Activated CD4-positive, alpha-beta T cell treated with anti-CD3 and anti-CD28 coated beads, Interleukin-2, amount 50 U/mL, for 1 hour (primary cell): ENCODE data around the gene TBC1D9.

Experiments
- DNase-seq: peaks from one replicate; pipeline ENCODE4 v3.0.0-alpha.2; 2020

The TBC1D9 gene

DNA sequence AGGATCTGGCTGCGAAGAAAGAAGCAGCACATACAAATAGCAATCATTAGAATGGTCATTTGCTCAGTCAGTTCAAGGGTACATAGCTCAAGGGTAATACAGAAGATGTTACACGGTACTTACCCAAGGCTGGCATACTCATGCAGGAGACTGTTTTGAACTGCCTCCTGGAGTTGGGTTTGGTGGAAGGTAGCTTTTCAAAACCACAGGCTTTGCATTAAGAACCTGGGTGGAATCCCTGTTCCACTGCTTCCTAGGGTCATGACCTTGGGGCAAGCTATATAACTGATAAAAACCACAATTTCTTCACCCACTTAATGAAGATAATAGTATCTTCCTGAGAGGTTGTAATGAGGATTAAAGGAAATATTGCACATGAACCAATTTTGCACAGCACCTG lies 36.5 kb downstream of the TBC1D9 start:
- no peak for DNase-seq

GRCh38 chr4:140719022-140719421 lies 37.2 kb downstream of the TBC1D9 start:
- DNase-seq = no peak

- no peak for DNase-seq
Measured at GRCh38 chr4:140718241-140718952, 37.8 kb downstream of the TBC1D9 start.

DNA sequence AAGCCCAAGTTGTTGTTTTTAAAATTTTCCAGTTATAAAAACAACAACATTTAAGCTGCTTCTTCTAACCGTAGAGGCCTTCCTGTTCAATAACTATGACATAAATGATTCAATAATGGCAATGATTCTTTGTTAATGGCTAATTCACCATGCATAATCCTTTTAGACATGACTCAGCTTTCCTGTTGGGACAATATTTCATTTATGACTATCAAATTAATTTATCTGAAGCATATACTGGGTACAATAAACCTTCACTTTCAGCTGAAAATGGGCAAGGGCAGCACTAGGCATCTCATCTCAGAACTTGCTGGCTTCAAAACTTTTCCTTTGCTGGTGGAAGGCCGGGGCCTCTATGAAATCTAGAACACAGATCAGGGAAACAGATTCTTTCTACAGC lies 38.9 kb downstream of the TBC1D9 start:
- DNase-seq = no peak

GRCh38 chr4:140715119-140715518 lies 41.1 kb downstream of the TBC1D9 start:
- DNase-seq = no peak

DNA sequence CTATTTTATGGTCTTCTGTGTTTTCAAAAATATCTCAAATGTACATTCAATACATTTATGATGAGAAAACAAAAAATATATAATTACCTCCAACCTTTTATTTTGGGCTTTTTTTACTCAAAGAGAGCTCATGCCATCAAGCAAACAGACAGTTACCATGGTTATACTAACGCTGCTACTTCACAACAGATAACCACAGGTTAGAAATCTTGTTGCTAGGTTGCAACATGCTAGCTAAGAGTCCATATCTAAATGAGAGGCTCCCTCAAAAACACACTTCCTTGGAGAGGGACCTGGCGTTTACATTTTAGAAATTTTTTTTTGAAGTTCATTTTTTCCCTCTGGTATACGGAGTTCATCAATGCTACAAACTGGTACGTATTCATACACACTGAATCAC lies 44.3 kb downstream of the TBC1D9 start:
- DNase-seq = no peak

DNA sequence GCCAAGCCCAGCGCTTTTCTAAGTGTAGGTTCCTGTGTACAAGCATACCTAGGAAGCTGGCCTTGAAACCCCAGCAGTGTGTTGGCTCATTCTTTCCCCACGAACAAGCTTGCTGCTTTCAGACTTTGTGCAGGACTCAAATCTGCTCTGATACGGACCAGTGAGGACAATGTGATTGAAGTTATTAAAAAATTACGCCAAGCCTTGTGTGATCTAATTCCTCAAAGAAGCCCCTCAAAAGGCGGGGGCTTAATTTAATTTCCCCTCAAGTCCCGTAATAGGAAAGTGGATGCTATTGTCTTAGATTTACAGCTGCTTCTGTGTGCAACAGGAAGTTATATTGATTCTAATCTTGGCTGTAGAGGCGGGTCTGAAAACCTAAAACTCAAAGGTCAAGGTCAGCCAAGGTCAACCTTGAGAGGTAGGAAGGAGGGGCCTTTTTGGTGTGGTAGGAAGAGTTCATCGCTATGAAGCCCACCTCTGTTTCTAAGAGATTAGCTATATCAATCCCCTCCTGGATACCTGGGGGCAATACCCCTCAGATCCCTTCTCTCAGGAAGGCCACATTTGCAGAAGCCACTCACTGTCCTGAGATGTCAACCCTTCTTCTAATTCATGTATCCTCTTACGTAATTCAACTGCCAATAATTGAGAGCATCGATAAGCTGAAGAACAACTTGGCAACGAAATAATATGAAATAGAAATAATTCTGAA lies 45.1 kb downstream of the TBC1D9 start:
- no peak for DNase-seq

- no peak for DNase-seq
Measured at GRCh38 chr4:140707325-140707724, 48.9 kb downstream of the TBC1D9 start.

- no peak for DNase-seq
Measured at GRCh38 chr4:140706665-140707064, 49.5 kb downstream of the TBC1D9 start.

- no peak for DNase-seq
Measured at GRCh38 chr4:140706276-140706625, 49.9 kb downstream of the TBC1D9 start.

DNA sequence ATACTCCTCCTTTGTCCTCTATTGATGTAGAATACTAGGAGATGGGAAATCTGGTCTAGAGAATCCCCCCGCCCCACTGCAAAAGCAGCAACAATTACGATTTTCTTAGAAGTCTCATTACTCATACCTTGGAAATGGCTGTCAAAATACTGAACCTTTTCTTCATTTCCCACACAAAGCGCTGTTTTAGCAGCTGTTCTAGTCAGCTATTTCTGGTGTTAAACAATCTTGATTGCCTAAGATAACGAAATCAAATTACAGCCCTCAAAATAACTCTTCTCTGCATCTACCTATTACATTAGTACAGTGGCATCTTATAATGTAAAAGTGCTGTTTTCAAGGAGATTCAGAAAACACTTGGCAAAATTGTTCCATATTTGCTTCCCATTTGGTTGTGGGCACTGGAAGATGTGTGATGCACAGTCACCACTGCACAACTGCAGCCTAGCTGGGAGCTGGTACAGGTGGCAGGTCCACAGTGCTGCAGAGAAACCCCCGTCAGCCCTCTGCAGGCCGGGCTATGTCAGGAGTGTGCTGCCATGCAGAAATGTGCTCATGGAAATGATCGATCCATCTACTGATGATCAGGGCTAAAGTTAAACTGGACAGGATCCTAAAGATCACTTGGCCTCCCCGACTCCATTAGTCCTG lies 50.4 kb downstream of the TBC1D9 start:
- DNase-seq = no peak

DNA sequence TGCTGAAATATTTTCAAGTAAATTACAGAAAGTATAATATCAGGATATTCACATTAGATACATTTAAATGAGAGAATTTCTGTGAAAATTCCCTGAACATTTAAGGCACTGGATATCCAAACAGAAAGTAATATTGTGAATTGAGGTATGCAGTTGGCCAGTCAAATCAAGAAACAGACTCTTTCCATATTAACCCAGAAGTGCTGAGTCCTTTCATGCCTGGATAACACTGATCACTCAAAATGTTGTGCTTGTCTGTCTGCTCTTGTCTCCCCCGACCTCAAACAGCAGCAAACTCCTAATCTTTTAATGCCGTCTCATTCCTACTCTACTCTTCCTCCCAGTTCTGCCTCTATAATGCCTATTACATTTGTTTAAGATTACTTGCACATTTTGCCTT lies 51.2 kb downstream of the TBC1D9 start:
- no peak for DNase-seq

- no peak for DNase-seq
Measured at GRCh38 chr4:140704392-140704960, 51.7 kb downstream of the TBC1D9 start.

GRCh38 chr4:140703463-140703862 lies 52.7 kb downstream of the TBC1D9 start:
- no peak for DNase-seq

- no peak for DNase-seq
Measured at GRCh38 chr4:140702096-140702757, 54.0 kb downstream of the TBC1D9 start.

- no peak for DNase-seq
Measured at GRCh38 chr4:140701071-140701470, 55.1 kb downstream of the TBC1D9 start.

DNA sequence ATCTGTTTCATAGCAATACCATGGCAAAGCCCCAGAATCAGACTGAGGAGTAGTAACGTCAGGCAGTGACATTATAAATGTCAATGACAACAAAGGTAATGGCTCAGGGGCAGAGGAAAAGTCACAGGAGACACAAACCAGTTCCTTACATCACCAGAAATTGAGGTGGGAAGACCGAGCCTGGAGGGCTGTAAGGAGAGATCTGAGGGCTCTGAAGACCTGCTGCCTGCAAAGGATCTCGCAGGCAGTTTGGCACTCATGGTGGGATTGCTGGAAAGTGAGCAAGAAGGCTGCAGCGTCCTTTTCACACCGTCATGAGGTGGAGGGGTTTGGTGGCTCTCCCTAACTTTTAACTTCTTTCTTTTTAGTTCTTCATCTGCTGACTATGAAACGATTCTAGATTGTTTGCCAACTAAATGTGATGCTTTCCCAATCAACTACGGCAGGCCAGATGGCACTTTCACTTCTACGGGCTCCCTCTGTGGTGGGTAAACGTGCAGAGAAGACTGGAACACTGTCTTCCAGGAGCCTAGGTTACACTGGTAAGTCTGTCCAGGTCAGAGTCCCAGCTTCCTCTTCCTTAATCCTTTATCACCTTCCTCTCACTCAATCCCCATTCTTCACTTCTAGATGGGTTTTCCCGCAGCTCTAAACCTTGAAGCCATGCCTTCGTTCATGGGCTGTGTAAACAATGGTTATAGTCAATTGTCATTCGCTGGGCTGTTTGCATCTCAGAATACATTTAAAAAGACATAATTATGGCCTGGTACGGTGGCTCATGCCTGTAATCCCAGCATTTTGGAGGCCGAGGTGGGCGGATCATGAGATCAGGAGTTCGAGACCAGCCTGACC lies 58.2 kb downstream of the TBC1D9 start:
- no peak for DNase-seq

DNA sequence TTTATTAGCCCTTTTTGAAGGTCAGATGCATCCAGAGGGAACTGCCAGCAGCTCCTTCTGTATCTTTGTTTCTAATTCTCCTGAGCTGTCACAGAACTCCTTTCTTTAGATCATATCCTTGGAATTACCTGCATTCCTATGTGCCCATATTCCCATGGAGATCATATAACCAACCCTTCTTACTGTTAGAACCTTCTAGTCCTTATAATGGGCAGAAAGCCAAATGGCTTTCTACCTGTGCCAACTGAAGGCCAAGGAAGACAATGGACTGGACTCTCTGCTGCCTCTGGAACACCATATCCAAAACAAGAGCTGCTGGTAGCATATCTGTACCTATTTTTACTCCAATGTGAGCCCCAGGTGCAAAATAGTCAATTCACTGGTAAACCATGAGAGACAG lies 60.7 kb downstream of the TBC1D9 start:
- DNase-seq = no peak

- DNase-seq = no peak
Measured at GRCh38 chr4:140693562-140693961, 62.6 kb downstream of the TBC1D9 start.

- DNase-seq = no peak
Measured at GRCh38 chr4:140691369-140691768, 64.8 kb downstream of the TBC1D9 start.

- no peak for DNase-seq
Measured at GRCh38 chr4:140690093-140690492, 66.1 kb downstream of the TBC1D9 start.

- DNase-seq = no peak
Measured at GRCh38 chr4:140689623-140690022, 66.6 kb downstream of the TBC1D9 start.
